Stimulated activated CD8-positive, alpha-beta memory T cell treated with anti-CD3 and anti-CD28 coated beads, Interleukin-7, amount 100 ng/mL, for 1 hour (primary cell): ENCODE results near the gene RPS6KL1.

ENCODE experiments used
- DNase-seq, 2 donors: peaks; one replicate each; pipeline ENCODE4 v3.0.0-alpha.2; 2020; ENCODE audit warnings: low read depth in 2 of 2

The RPS6KL1 gene

DNA sequence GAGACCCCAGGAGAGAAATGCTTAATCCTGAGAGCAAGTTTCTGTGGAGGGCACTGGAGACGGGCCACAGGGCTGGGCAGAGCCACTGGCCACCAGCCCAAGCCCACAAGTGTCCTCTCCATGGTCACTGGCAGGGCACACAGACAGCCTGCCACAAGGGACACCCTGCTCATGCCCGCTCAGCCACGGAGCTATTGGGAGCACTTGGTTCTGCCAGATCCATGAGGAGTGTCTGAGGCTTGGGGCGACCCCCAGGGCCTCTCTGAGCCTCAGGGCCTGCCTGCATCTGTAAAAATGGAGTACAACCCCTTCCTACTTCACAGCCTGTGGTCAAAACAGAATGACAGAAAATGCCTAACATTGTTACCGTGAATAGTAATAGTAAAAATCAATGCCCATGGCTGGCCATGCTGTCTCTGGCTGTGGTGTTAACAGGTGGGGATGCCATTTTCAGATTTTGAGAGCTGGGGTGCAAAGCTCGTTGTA is 29.2 kb upstream of the RPS6KL1 start:
- DNase-seq, result no peak

DNA sequence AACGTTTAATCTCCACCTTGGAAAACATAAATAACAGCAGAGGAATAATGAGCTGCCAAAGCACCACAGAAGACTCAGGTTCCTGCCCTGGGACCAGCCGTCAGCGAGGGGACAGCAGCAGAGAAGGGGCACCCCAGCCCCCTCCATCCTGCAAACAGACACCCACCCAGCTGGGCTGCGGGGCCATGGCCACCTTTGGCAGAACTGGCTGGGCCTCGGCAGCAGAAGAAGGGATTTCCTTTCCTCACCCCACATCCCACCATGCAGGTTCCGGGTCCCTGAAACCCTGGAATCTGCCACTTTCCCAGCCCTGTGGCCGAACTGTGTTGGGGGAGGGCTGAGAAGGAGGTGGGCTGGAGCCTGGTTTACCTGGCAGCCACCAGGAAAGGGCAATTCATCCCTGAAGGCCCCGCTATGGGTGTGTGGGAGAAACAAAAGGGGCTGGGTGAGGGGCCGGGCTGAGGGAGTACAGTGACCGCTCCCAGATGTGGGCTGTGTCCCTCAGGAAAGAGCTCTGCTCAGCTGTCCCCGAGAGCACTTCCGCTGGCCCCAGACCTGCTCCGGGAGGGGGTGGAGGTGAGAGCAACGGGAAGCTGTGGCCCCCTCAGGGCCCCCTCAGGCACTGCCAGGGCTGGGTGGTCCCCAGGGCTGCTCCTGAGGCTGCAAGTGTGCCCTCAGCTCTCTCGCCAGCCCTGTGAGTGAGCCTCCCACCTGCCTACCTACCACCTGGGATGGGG is 28.6 kb upstream of the RPS6KL1 start:
- DNase-seq, result no peak

DNA sequence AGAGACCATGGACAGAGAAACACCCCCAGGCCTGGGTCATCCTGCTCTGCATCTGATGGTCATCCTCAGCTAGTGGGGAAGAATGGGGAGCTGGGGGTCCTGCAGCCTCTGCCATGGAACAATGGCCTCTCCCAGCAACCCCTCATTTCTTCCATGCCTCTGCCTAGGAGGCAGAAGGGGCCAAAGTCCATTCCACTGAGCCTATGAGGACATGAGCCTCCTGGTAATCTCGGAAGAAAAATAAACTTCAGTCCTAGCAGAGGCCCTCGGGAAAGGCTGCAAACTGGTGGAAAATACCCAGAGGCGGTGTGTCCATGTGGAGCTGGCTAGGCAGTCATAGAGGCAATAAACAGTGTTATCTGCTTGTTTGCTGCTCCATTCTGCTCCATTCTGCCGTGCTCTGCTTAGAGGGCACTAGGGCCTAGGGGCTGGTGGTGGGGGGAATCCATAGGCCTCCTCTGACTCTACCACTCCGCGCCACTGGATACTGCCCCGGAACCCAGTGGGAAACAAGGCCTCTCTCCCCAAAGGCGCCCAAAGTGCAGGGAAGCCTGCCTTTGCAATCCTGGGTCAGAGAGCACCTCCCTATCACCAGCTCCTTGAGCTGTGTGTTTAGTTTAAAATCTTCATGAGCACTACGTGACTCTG is 27.9 kb upstream of the RPS6KL1 start:
- no peak for DNase-seq

DNA sequence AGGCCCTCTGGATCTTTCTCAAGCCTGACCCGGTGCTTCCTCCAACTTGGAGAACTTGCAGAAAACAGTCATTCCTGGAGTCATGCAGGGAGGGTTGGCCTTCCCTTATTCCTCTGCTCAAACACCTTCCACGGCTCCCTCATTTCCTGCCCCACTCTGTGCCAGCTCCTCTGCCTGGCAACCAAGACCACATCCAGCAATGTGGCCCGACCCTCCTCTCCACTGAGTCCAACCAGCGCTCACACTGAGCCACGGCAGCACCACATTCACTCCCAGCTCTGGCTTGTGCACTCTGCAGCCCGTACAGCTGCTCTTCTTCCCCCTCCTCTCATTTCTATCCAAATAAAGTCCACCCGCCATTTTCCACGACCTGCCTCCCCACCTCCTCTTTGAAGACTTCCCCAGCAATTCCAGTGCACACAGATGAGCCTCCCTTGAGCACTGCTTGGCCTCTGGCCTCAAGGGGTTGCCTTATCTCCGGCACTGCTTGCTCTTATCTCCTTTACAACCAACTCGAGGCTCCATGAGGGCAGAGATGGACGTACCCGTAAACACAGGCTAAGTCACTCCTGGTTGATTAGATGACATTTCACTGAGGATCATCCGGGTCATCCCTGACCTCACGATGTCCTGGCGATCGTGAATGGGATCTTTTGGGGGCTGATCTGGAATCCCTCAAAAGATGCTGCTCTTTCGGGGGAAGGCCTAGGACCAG is 27.0 kb upstream of the RPS6KL1 start:
- DNase-seq, result no peak

DNA sequence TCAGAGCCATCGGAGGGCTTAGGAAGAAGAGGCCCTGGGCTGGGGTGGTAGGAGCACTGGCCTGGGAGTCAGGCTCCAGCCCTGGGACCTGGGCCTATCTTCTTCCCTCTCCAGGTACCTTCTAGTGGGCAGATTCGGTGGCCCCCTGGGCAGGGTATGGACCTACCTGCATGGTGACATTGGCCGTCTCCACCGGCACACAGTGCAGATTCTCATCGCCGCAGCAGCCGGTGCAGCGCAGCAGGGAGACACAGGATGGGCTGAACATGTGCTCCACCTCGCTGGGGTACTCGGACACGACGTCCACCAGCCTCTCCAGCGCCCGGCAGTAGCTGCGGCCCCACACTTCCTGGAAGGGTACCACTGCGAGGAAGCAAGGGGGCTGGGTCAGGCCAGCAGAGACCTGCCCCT is 26.1 kb upstream of the RPS6KL1 start:
- no peak for DNase-seq

DNA sequence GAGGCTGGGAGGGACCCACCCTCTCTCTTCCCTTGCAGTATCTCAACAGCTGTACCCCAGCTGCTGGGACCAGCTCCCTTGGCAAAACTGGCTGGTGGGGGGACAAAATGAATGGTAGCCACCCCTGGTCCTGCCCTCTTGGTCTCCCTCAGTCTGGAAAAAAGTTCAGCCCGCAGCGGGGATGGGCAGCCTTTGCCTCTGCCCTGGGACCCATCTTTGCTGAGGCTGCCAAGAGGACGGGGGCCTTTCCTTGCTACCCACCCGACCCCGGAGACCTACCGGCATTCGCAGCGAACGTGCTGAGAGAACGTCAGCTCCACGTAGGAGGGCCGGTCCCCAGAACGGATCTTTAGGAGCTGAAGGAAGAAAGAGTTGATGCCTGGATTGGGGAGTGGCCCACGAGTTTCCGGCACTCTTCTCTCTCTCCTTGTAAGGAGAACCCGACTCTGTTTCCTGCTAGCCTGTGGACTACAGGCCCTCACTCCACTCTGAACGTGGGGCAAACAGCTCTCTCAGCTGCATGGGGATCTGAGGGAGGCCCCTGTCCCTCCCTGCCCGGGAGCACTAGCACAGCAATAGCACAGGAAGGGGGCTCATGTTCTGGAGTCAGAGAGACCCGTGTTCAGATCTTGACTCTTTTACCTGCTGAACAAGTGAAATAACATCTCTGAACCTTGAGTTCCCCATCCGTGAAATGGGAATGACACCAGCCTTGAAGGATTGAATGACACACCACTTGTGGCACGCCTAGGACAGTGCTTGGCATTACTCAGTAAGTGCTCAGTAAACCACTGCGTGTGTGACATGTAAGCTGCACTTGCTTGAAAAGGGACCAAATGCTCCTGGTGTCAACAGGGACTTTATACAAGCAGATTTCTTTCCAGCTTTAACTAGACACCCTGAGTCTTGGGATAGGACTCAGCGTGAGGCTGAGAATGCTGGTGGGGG is 25.4 kb upstream of the RPS6KL1 start:
- no peak for DNase-seq

DNA sequence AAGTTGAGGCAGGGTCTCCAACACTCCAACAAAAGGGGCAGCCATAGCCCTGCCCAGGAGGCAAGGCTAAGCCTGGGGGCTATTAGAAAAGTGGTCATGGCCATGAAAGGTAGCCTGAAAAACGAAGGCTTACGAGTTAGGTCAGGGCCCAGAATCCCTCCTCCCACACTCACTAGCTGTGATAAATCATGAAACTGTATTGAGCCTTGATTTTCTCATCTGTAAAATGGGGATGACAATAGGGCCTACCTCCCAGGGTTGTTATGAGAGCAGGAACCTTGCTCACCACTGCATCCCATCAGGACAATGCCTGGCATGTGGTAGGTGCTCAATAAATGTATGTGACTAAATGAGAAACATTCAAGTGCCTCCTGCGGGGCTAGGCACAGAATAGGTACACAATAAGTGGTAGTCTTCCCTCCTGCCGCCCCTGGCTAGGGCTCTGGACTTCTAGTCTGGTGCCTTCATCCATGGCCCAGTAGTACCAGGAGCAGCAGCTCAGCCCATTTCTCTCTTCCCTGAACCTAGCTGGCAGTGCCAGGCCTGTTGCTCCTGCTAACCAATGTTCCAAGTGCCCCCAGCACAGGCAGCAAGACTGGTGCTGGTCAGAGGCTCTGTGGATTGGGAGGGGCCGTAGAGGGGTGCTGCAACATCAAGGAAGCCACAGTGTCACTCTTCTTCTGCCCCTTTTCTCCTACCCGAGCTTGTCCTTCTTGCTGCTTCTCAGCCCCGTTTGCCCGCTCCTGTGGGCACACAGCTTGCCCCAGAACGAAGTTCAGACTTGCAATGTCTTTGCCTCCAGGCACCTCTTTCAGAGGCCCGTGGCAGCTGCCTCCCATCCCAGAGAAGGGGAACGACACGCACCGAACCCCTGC is 24.5 kb upstream of the RPS6KL1 start:
- no peak for DNase-seq

DNA sequence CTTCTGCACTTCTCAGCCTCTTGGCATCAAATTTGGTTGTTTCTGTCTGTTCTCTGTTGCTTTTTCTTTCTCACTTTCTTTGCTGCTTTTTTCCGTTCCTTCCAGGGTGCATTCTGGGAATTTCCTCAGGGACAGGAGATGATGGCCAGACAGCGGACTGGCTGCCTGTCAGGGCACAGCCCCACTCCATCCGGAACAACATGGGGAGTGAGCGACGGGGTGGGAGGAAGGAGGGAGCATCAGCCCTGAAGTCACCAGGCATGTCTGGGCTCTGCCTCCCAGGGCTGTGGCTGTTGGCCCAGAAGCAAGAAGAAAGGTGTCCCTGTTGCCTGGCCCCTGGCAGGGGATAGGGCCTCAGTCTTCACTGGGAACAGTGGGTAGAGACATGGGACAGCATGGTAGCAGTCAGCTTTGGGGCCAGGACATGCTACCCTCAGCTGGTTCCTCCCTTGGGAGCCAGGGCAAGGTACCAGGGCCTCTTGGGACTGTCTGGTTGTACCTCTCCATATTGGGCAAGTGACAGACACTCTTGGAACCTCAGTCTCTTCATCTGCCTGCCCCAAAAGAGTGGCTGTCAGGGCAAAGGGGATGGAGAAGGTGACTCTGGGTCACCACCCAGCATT is 23.7 kb upstream of the RPS6KL1 start:
- DNase-seq, result no peak

DNA sequence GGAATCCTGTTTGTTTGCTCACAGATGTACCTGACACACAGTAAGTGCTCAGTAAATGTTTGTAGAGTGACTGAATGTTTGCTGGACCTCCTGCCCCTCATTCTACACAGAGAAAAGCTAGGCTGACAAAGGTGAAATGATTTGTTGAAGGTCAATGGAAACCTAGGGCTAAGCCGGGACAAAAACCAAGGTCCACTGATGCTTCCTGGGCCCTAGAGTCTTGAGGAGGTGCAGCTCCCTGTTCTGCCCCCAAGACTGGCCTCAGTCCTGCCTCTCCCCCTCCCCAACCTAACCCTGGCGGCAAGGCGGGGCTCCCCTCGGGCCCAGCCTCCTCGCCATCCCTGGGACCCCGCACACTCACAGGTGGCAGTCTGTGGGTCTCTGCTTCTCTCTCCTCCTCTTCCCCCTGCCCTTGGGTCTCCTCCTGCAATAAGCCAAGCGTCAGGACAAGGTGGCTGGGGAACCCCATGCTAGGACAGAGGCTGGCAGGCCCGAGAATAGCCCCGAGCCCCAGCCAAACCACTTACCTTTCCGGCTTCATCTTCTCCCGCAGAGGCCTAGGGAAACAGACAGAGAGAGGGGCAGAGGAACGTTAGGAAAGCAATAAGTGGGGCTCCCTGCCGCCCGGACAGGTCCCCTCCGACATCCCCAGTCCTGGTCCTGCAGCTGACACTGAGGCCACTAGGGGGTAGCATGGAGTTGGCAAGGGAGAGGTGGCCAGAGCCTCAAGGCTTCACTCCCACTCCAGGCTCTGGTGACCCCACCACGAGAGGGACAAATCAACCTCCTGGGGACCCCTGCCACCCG is 23.0 kb upstream of the RPS6KL1 start:
- DNase-seq, result peak; percentile 34 to 59

DNA sequence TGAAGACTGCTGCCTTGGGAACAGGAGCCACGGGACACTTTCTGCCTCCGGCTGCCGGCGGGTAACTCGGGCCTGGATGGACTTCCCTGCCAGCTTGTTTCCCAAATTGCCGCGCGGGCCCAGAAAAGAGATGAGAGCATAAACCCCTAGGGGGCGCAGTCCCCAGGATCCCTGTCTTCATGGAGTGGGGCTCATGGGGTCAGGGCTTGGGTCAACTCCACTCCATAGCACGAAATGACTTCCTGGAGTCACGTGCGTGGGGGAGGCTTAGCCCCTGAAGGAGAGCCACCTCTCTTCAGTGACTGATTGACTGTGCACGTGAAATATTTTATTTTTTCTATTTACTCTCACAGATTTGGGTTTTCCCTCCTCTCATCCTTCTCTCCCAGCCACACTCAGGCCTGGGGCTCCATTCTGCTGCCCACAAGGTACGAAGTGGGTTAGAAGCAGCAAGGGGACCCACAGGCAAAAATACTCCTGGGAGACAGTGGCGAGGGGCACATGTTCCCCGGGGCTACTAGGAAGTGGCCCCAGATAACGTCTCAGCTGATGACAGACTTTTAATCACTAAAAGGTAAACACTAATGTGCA is 22.3 kb upstream of the RPS6KL1 start:
- DNase-seq, result no peak

DNA sequence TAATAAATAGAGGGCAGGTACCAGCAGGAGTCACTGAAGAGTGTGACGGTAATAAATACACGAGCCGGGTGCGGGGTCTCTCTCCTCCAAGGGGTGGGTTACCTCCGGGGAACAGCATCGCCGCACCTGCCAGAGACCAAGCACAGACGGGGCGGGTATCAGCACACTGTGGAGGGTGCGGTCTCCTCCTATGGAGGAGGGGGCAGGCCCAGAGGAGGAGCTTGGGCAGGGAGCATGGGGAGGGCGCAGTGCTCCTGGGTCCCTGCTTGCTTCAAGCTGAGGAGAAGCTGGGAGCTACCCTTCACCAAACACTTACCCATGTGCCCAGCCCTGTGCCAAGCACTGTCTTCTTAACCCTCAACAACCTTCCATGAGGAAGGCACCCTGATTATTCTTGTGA is 19.5 kb upstream of the RPS6KL1 start:
- no peak for DNase-seq

DNA sequence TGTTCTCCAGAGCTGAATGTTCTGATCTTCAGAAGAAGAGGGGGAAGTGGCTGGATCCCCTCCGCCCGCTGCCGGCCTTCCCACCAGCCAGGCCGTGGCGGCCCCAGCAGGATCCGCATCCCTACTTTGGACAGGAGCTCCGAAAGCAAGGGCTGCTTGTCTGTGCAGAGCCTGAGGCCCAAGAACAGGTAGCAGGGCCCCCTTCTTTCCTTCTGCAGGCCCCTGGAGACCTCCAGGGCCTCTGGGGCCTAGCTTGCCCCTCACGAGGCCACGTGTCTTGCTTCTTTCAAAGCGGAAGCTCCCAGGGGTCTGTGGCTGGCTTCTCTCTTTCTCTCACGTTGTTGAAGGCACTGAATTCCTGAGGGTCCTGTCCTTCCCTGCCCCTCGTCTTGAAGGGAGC is 19.1 kb upstream of the RPS6KL1 start:
- DNase-seq, result no peak

DNA sequence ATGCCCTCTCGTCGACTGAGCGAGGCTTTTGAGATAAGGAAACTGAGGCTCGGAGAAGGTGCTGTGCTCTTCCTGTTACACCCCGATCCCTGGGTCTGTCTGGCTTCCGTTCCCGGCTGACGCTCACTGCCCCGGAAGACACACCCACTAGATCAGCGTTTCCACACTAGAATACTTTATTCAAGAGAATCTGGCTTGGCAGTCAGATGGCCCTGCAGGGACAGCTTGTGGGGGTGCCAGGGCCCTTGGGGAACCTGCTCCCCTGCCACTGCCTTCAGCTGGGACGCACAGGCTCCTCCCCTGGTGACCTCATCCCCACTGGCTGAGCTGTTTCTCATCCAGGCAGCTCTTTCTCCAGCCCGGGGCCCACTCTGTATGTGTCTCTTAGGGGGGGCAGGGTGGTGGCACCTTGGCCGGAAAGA is 18.6 kb upstream of the RPS6KL1 start:
- DNase-seq, result peak; percentile 7 to 23

DNA sequence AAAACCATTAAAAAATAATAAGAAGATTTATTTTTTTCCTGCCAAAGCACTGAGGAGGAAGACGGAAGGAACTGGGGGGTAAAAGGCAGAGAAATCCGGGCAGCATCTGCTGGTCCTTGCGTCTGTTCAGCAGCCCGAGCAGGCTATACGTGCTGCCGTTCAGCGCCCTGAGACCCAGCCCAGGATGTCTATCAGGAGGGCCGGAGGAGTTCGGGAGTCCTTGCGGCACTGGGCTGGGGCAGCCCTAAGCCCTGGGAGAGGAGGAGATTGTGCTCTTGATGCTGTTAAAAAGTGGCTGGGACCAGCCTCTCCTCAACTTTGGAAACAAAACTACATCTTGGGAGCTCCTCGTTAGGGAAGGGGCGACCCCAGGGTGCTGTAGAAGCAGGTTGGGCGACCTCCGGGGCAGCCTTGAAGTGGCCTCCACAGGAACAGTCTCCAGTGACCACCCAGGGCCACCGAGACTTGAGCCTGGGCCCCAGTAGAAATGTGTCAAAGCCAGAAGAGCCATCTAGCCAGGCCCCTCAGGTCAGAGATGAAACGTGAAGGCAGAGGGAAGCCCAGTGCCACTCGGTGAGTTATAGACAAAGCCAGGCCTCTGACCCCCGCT is 18.0 kb upstream of the RPS6KL1 start:
- DNase-seq, result no peak

DNA sequence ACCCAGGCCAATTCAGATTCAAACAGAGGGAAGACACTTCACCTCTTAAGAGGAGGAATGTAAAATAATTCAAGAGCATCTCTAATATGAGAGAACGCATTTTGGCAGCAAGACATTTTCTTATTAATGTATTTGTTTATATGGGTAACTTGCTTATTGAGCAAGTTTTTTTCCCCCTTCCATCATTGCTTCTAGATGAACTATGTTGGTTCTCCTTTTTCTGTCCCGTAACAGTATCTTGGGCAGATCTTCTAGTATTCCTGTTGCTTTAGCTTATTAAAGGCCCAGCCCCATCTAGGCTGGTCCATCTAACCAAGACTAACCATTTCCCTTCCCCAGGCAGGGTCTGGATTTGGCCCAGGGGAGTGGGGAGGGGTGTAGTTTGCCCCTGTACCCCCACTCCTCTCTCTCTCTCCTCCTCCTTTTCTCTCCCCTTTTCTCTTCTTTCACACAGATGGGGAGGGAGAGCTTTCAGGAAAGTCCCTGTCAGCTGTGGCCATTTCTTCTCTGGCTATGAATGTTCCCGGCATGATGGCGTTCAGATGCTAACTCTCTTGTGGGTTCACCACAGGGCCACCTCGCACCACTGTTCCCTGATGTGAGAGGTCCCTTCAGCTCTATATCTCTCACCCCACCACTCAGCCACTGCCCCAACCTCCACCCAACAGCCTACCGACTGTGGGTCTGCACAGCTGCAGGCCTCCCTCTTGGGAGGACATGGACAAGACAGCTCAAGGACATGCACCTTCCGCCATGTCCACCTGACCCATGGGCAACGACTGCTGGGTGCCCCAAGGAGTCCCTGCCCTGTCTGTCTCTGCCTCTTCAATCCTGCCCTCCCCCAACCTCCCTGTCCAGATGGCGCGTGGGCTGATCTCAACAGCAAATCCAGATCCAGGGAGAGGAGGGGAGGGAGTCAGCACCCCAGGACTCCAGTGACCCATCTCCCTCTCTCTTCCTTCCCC is 15.8 kb upstream of the RPS6KL1 start:
- DNase-seq, result no peak

DNA sequence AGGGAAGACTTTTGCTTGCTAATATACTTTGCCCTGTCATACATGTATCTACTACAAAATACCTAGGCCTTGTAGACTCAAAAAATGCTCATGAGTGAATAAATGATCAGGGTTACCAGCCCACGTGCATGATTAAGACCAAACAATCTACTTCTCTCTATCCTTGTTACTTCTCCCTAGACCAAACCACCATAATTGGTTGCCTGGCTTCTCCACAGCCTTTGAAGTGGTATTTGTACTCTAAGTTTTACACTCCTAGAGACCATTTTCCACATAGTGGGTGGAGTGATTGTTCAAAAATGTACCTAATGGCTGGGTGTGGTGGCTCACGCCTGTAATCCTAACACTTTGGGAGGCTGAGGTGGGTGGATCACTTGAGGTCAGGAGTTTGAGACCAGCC is 14.1 kb upstream of the RPS6KL1 start:
- no peak for DNase-seq

DNA sequence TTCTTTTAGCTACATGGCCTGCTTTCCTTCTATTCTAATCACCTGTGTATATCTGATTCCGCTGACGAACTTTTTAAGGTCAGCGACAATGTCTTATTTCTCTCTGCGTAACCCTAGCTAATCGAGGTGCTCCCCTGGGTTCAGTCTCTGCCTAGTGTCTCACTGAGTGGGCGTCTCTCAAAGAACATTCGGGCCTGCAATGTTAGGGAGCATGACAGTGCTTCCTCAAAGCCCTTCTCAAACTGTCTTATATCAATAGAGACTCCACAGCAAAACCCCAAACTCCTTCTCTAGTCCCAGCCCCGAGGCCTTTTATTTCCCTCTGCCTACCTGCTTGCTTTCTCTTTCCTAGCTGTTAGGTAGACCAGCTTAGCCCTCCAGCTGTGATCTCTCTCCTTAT is 13.7 kb upstream of the RPS6KL1 start:
- DNase-seq, result no peak
